HEK293 (cell line): ENCODE data around the gene TOM1L2.

Experiments
- GFI1B ChIP-seq: fragments of 450-650 bp; formaldehyde crosslinking; IDR thresholded peaks from 2 replicates; pipeline ENCODE4 v1.5.1; 2016; ENCODE audit warnings: missing biosample characterization, missing genetic modification characterization
- GLIS1 ChIP-seq: fragments of 450-650 bp; formaldehyde crosslinking; IDR thresholded peaks from 2 replicates; pipeline ENCODE4 v1.5.1; 2016; ENCODE audit warnings: missing biosample characterization, missing genetic modification characterization
- HIC1 ChIP-seq: fragments of 450-650 bp; formaldehyde crosslinking; IDR thresholded peaks from 2 replicates; pipeline ENCODE4 v1.5.1; 2016; ENCODE audit warnings: missing biosample characterization, missing genetic modification characterization
- KLF16 ChIP-seq: fragments of 450-650 bp; formaldehyde crosslinking; IDR thresholded peaks from 2 replicates; pipeline ENCODE4 v1.5.1; 2017; ENCODE audit warnings: missing biosample characterization, missing genetic modification characterization
- MYNN ChIP-seq: fragments of 450-650 bp; formaldehyde crosslinking; IDR thresholded peaks from 2 replicates; pipeline ENCODE4 v1.5.1; 2016; ENCODE audit warnings: missing biosample characterization, missing genetic modification characterization, borderline replicate concordance
- MZF1 ChIP-seq: fragments of 450-650 bp; formaldehyde crosslinking; IDR thresholded peaks from 2 replicates; pipeline ENCODE4 v1.5.1; 2017; ENCODE audit warnings: missing biosample characterization, missing genetic modification characterization, borderline replicate concordance
- PRDM1 ChIP-seq: fragments of 450-650 bp; formaldehyde crosslinking; IDR thresholded peaks from 2 replicates; pipeline ENCODE4; 2016; ENCODE audit warnings: missing biosample characterization, missing genetic modification characterization
- RBAK ChIP-seq: fragments of 450-650 bp; formaldehyde crosslinking; IDR thresholded peaks from 2 replicates; pipeline ENCODE4 v1.5.1; 2016; ENCODE audit warnings: missing biosample characterization, missing genetic modification characterization
- SCRT2 ChIP-seq: fragments of 450-650 bp; formaldehyde crosslinking; IDR thresholded peaks from 2 replicates; pipeline ENCODE4 v1.5.1; 2016; ENCODE audit warnings: missing biosample characterization, missing genetic modification characterization
- TRIM28 ChIP-seq: IDR thresholded peaks from 2 replicates; pipeline ENCODE4 v1.6.1; 2011; ENCODE audit warnings: low read length, control low read depth, borderline replicate concordance
- ZFP41 ChIP-seq: fragments of 450-650 bp; formaldehyde crosslinking; IDR thresholded peaks from 2 replicates; pipeline ENCODE4 v1.5.1; 2016; ENCODE audit warnings: missing biosample characterization, missing genetic modification characterization, borderline replicate concordance
- ZFP69B ChIP-seq: fragments of 450-650 bp; formaldehyde crosslinking; IDR thresholded peaks from 2 replicates; pipeline ENCODE4 v1.5.1; 2016; ENCODE audit warnings: missing biosample characterization, missing genetic modification characterization
- ZNF114 ChIP-seq: fragments of 450-650 bp; formaldehyde crosslinking; IDR thresholded peaks from 2 replicates; pipeline ENCODE4 v1.5.0; 2017; ENCODE audit warnings: missing biosample characterization, missing genetic modification characterization
- ZNF140 ChIP-seq: fragments of 450-650 bp; formaldehyde crosslinking; IDR thresholded peaks from 2 replicates; pipeline ENCODE4 v1.5.1; 2016; ENCODE audit warnings: missing biosample characterization, missing genetic modification characterization
- ZNF169 ChIP-seq: fragments of 450-650 bp; formaldehyde crosslinking; IDR thresholded peaks from 2 replicates; pipeline ENCODE4 v1.5.1; 2016; ENCODE audit warnings: missing biosample characterization, missing genetic modification characterization
- ZNF202 ChIP-seq: fragments of 450-650 bp; formaldehyde crosslinking; IDR thresholded peaks from 2 replicates; pipeline ENCODE4 v1.5.1; 2016; ENCODE audit warnings: missing biosample characterization, missing genetic modification characterization, borderline replicate concordance
- ZNF24 ChIP-seq: fragments of 450-650 bp; formaldehyde crosslinking; IDR thresholded peaks from 2 replicates; pipeline ENCODE4 v1.5.1; 2016; ENCODE audit warnings: missing biosample characterization, missing genetic modification characterization
- ZNF26 ChIP-seq: fragments of 450-650 bp; formaldehyde crosslinking; IDR thresholded peaks from 2 replicates; pipeline ENCODE4 v1.5.1; 2016; ENCODE audit warnings: missing biosample characterization, missing genetic modification characterization
- ZNF292 ChIP-seq: fragments of 450-650 bp; formaldehyde crosslinking; IDR thresholded peaks from 2 replicates; pipeline ENCODE4 v1.5.1; 2016; ENCODE audit warnings: low read depth, missing biosample characterization, missing genetic modification characterization, borderline replicate concordance
- ZNF311 ChIP-seq: fragments of 450-650 bp; formaldehyde crosslinking; IDR thresholded peaks from 2 replicates; pipeline ENCODE4 v1.5.1; 2017; ENCODE audit warnings: missing biosample characterization, missing genetic modification characterization, borderline replicate concordance
- ZNF521 ChIP-seq: fragments of 450-650 bp; formaldehyde crosslinking; IDR thresholded peaks from 2 replicates; pipeline ENCODE4 v1.5.1; 2017; ENCODE audit warnings: missing biosample characterization, mild to moderate bottlenecking, missing genetic modification characterization
- ZNF558 ChIP-seq: fragments of 450-650 bp; formaldehyde crosslinking; IDR thresholded peaks from 2 replicates; pipeline ENCODE4 v1.5.1; 2016; ENCODE audit warnings: missing biosample characterization, missing genetic modification characterization
- ZNF677 ChIP-seq: fragments of 450-650 bp; IDR thresholded peaks from 2 replicates; pipeline ENCODE4 v1.5.0; 2018; ENCODE audit warnings: missing biosample characterization, mild to moderate bottlenecking, missing genetic modification characterization, moderate library complexity
- ZNF76 ChIP-seq: fragments of 450-650 bp; formaldehyde crosslinking; IDR thresholded peaks from 2 replicates; pipeline ENCODE4; 2016; ENCODE audit warnings: low read depth, missing biosample characterization, missing genetic modification characterization, borderline replicate concordance
- ZNF777 ChIP-seq: fragments of 450-650 bp; formaldehyde crosslinking; IDR thresholded peaks from 2 replicates; pipeline ENCODE4 v1.5.1; 2017; ENCODE audit warnings: missing biosample characterization, missing genetic modification characterization, borderline replicate concordance
- ZNF791 ChIP-seq: fragments of 450-650 bp; formaldehyde crosslinking; IDR thresholded peaks from 2 replicates; pipeline ENCODE4 v1.5.1; 2016; ENCODE audit warnings: missing biosample characterization, missing genetic modification characterization
- ZNF830 ChIP-seq: fragments of 450-650 bp; IDR thresholded peaks from 2 replicates; pipeline ENCODE4 v1.5.0; 2018; ENCODE audit warnings: missing biosample characterization, missing genetic modification characterization, low read depth, mild to moderate bottlenecking, moderate library complexity
- ZNF837 ChIP-seq: fragments of 450-650 bp; formaldehyde crosslinking; IDR thresholded peaks from 2 replicates; pipeline ENCODE4 v1.5.1; 2016; ENCODE audit warnings: missing biosample characterization, missing genetic modification characterization
- TF ChIP-seq, protein P1 (sequence below): fragments of 450-650 bp; formaldehyde crosslinking; conservative IDR thresholded peaks from 2 replicates; pipeline ENCODE4 v1.5.1; 2016; ENCODE audit warnings: low read depth, missing biosample characterization, missing genetic modification characterization
- TF ChIP-seq, protein P2 (sequence below): fragments of 450-650 bp; formaldehyde crosslinking; IDR thresholded peaks from 2 replicates; pipeline ENCODE4 v1.5.1; 2016; ENCODE audit warnings: missing biosample characterization, missing genetic modification characterization
- TF ChIP-seq, protein P3 (sequence below): fragments of 450-650 bp; formaldehyde crosslinking; IDR thresholded peaks from 2 replicates; pipeline ENCODE4 v1.5.1; 2017; ENCODE audit warnings: missing biosample characterization, missing genetic modification characterization

Gene TOM1L2

DNA sequence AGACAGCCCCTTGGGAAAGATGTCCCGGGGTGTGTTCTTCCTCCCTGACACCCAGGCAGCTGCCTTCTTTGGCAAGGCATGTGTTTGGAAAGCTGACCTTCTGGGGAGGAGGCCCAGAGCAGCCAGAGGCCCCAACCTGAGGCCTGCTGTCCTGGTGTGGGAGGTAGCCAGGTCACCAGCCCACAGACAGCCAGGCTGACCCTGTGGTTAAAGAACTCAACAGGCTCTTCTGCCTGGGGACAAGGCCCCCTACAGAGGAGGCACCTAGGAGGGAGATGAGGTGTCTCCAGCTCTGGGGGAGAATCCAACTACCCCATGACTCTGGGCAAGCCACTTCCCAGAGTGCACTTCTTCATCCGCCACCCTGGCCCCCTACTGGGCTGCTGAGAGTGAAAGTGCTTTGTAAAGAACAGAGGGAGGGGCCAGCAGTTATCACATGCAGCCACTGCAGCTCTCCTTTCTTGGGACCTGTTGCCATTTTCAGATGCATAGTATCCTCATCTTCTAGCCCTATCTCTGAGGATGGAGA, 122.3 kb downstream of the TOM1L2 start (continued):
- no peak for TF ChIP-seq ZNF26 (tag by site-specific recombination)
- TF ChIP-seq PRDM1 (tag by site-specific recombination), result no peak
- TF ChIP-seq ZNF114, result no peak
- no peak for TF ChIP-seq HIC1 (tag by site-specific recombination)
- TF ChIP-seq KLF16 (tag by site-specific recombination), result no peak
- TF ChIP-seq ZNF24 (tag by site-specific recombination), result no peak
- TF ChIP-seq, protein P1, sequence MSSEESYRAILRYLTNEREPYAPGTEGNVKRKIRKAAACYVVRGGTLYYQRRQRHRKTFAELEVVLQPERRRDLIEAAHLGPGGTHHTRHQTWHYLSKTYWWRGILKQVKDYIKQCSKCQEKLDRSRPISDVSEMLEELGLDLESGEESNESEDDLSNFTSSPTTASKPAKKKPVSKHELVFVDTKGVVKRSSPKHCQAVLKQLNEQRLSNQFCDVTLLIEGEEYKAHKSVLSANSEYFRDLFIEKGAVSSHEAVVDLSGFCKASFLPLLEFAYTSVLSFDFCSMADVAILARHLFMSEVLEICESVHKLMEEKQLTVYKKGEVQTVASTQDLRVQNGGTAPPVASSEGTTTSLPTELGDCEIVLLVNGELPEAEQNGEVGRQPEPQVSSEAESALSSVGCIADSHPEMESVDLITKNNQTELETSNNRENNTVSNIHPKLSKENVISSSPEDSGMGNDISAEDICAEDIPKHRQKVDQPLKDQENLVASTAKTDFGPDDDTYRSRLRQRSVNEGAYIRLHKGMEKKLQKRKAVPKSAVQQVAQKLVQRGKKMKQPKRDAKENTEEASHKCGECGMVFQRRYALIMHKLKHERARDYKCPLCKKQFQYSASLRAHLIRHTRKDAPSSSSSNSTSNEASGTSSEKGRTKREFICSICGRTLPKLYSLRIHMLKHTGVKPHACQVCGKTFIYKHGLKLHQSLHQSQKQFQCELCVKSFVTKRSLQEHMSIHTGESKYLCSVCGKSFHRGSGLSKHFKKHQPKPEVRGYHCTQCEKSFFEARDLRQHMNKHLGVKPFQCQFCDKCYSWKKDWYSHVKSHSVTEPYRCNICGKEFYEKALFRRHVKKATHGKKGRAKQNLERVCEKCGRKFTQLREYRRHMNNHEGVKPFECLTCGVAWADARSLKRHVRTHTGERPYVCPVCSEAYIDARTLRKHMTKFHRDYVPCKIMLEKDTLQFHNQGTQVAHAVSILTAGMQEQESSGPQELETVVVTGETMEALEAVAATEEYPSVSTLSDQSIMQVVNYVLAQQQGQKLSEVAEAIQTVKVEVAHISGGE (tag by site-specific recombination), result no peak
- TF ChIP-seq ZNF311 (tag by site-specific recombination), result no peak
- TF ChIP-seq ZNF140 (tag by site-specific recombination), result no peak
- TF ChIP-seq ZFP41 (tag by site-specific recombination), result no peak
- TF ChIP-seq GFI1B (tag by site-specific recombination), result no peak
- TF ChIP-seq ZFP69B (tag by site-specific recombination), result no peak
- no peak for TF ChIP-seq RBAK (tag by site-specific recombination)
- no peak for TF ChIP-seq ZNF777 (tag by site-specific recombination)
- peak; percentile 97 for TF ChIP-seq SCRT2 (tag by site-specific recombination)
- TF ChIP-seq ZNF202 (tag by site-specific recombination), result no peak
- peak; percentile 99 for TF ChIP-seq GLIS1
- TF ChIP-seq, protein P2, sequence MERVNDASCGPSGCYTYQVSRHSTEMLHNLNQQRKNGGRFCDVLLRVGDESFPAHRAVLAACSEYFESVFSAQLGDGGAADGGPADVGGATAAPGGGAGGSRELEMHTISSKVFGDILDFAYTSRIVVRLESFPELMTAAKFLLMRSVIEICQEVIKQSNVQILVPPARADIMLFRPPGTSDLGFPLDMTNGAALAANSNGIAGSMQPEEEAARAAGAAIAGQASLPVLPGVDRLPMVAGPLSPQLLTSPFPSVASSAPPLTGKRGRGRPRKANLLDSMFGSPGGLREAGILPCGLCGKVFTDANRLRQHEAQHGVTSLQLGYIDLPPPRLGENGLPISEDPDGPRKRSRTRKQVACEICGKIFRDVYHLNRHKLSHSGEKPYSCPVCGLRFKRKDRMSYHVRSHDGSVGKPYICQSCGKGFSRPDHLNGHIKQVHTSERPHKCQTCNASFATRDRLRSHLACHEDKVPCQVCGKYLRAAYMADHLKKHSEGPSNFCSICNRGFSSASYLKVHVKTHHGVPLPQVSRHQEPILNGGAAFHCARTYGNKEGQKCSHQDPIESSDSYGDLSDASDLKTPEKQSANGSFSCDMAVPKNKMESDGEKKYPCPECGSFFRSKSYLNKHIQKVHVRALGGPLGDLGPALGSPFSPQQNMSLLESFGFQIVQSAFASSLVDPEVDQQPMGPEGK (tag by site-specific recombination), result peak; percentile 46; the same call in 1 of the 2 replicates
- TF ChIP-seq ZNF837, result no peak
- TF ChIP-seq MYNN (tag by site-specific recombination), result no peak
- no peak for TF ChIP-seq ZNF830
- no peak for TF ChIP-seq ZNF521 (tag by site-specific recombination)
- no peak for TF ChIP-seq ZNF677
- no peak for TF ChIP-seq TRIM28
- TF ChIP-seq MZF1, result peak; percentile 67
- TF ChIP-seq ZNF169 (tag by site-specific recombination), result no peak
- TF ChIP-seq ZNF292, result no peak
- TF ChIP-seq ZNF558, result no peak
- TF ChIP-seq ZNF791 (tag by site-specific recombination), result no peak
- TF ChIP-seq, protein P3, sequence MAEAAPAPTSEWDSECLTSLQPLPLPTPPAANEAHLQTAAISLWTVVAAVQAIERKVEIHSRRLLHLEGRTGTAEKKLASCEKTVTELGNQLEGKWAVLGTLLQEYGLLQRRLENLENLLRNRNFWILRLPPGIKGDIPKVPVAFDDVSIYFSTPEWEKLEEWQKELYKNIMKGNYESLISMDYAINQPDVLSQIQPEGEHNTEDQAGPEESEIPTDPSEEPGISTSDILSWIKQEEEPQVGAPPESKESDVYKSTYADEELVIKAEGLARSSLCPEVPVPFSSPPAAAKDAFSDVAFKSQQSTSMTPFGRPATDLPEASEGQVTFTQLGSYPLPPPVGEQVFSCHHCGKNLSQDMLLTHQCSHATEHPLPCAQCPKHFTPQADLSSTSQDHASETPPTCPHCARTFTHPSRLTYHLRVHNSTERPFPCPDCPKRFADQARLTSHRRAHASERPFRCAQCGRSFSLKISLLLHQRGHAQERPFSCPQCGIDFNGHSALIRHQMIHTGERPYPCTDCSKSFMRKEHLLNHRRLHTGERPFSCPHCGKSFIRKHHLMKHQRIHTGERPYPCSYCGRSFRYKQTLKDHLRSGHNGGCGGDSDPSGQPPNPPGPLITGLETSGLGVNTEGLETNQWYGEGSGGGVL, result no peak; the same call in 1 of the 2 replicates
- peak; percentile 71 for TF ChIP-seq ZNF76
